ENCODE measurements around the gene IBSP.

IBSP gene

GRCh38 chr4:87839592-87839946 is 40.2 kb downstream of the IBSP start:
- H3K27me3 ChIP-seq (ENCODE audit: insufficient read depth, low read length, poor library complexity, severe bottlenecking), result no peaks in the 10 kb centered on the region
- no peaks in the 10 kb centered on the region for H3K36me3 ChIP-seq (ENCODE audit: insufficient read depth, low read length)
- no peak for TF ChIP-seq EZH2phosphoT487 (IDR thresholded peaks at IDR 0.05; ENCODE audit: borderline replicate concordance)
- TF ChIP-seq, protein P1, sequence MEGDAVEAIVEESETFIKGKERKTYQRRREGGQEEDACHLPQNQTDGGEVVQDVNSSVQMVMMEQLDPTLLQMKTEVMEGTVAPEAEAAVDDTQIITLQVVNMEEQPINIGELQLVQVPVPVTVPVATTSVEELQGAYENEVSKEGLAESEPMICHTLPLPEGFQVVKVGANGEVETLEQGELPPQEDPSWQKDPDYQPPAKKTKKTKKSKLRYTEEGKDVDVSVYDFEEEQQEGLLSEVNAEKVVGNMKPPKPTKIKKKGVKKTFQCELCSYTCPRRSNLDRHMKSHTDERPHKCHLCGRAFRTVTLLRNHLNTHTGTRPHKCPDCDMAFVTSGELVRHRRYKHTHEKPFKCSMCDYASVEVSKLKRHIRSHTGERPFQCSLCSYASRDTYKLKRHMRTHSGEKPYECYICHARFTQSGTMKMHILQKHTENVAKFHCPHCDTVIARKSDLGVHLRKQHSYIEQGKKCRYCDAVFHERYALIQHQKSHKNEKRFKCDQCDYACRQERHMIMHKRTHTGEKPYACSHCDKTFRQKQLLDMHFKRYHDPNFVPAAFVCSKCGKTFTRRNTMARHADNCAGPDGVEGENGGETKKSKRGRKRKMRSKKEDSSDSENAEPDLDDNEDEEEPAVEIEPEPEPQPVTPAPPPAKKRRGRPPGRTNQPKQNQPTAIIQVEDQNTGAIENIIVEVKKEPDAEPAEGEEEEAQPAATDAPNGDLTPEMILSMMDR (conservative IDR thresholded peaks at IDR 0.05; ENCODE audit: low read length), result 0 out of 2 replicates have a peak, but pooled peaks have one; percentile 8
- H3K9ac ChIP-seq (ENCODE audit: low read depth, low read length, poor library complexity, severe bottlenecking), result no peak overlapping the region
- no peaks in the 10 kb centered on the region for H3K4me1 ChIP-seq (ENCODE audit: insufficient read depth, low read length, poor library complexity, severe bottlenecking)
- H3F3A ChIP-seq (ENCODE audit: low read depth), result no peaks in the 10 kb centered on the region
- H3K9me2 ChIP-seq (replicated peaks; ENCODE audit: low read depth, low read length), result no peaks in the 10 kb centered on the region
- H3K4me2 ChIP-seq (ENCODE audit: low read depth, low read length, poor library complexity, severe bottlenecking), result no peak overlapping the region
- H3K9me3 ChIP-seq (ENCODE audit: insufficient read depth, low read depth, low read length), result no peaks in the 10 kb centered on the region
- H3K79me2 ChIP-seq (ENCODE audit: insufficient read depth, low read length), result no peaks in the 10 kb centered on the region
- no peak overlapping the region for H3K4me3 ChIP-seq (ENCODE audit: low read length, poor library complexity, severe bottlenecking)
- H4K20me1 ChIP-seq (ENCODE audit: insufficient read depth, low read length, poor library complexity, severe bottlenecking), result no peaks in the 10 kb centered on the region
- H2AFZ ChIP-seq (ENCODE audit: low read length), result no peak overlapping the region

DNA sequence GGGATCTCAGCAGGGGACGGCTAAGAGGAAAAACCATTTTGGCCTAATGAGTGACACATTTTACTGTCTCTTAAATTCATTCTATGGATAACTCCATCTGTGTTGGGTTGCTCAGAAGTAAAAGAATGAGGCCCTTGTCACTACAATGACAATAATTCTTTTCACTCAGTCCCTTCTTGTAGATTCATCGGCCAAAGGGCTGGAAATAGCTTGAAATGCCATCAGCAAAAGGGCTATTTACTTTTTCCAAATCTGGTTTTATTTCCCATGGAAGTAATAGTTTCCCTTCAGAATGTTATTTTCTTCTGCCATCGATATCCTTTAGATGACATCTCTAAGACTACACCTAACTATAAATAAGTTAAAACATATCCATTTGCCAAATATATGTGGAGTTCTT is 40.8 kb downstream of the IBSP start:
- Histone ChIP-seq H3K4me1 (ENCODE audit: insufficient read depth, low read length, poor library complexity, severe bottlenecking) (no peaks in the 10 kb centered on the region), H3K79me2 (ENCODE audit: insufficient read depth, low read length) (no peaks in the 10 kb centered on the region), H2AFZ (ENCODE audit: low read length) (no peak overlapping the region), H3K4me3 (ENCODE audit: low read length, poor library complexity, severe bottlenecking) (no peak overlapping the region), H3K4me2 (ENCODE audit: low read depth, low read length, poor library complexity, severe bottlenecking) (no peak overlapping the region), H3K27me3 (ENCODE audit: insufficient read depth, low read length, poor library complexity, severe bottlenecking) (no peaks in the 10 kb centered on the region), H3K9ac (ENCODE audit: low read depth, low read length, poor library complexity, severe bottlenecking) (no peak overlapping the region), H3K36me3 (ENCODE audit: insufficient read depth, low read length) (no peaks in the 10 kb centered on the region), H3K9me2 (replicated peaks; ENCODE audit: low read depth, low read length) (no peaks in the 10 kb centered on the region), H4K20me1 (ENCODE audit: insufficient read depth, low read length, poor library complexity, severe bottlenecking) (no peaks in the 10 kb centered on the region), H3F3A (ENCODE audit: low read depth) (no peaks in the 10 kb centered on the region), H3K9me3 (ENCODE audit: insufficient read depth, low read depth, low read length) (no peaks in the 10 kb centered on the region)
- TF ChIP-seq, protein P1 (conservative IDR thresholded peaks at IDR 0.05; ENCODE audit: low read length), result no peak
- no peak for TF ChIP-seq EZH2phosphoT487 (IDR thresholded peaks at IDR 0.05; ENCODE audit: borderline replicate concordance)

DNA sequence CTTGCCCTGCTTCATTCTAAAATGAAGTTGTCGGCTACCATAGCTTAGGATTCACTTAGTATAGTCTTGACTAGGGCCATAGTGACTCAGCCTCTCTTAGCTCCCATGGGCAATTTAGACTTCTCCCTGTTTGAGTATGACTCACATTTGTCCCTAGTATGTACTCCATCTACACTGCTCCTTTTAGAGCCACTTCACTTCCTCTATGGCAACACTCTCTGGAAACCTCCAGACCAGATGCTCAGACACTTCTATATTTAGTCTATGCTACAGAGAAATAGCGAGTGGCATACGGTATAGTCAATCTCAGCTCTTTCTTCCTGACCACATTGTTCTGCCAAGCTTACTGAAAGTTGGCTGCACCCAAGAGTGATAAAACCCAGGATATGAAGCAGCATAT is 44.6 kb downstream of the IBSP start:
- Histone ChIP-seq H3K79me2 (ENCODE audit: insufficient read depth, low read length) (no peaks in the 10 kb centered on the region), H3K9me2 (replicated peaks; ENCODE audit: low read depth, low read length) (no peaks in the 10 kb centered on the region), H3K4me2 (ENCODE audit: low read depth, low read length, poor library complexity, severe bottlenecking) (no peak overlapping the region), H3K9ac (ENCODE audit: low read depth, low read length, poor library complexity, severe bottlenecking) (no peak overlapping the region), H3K4me3 (ENCODE audit: low read length, poor library complexity, severe bottlenecking) (no peak overlapping the region), H3K9me3 (ENCODE audit: insufficient read depth, low read depth, low read length) (no peaks in the 10 kb centered on the region), H3K27me3 (ENCODE audit: insufficient read depth, low read length, poor library complexity, severe bottlenecking) (no peaks in the 10 kb centered on the region), H3K4me1 (ENCODE audit: insufficient read depth, low read length, poor library complexity, severe bottlenecking) (peaks cover 3% of the 10 kb centered on the region), H2AFZ (ENCODE audit: low read length) (no peak overlapping the region), H3K36me3 (ENCODE audit: insufficient read depth, low read length) (no peaks in the 10 kb centered on the region), H4K20me1 (ENCODE audit: insufficient read depth, low read length, poor library complexity, severe bottlenecking) (no peaks in the 10 kb centered on the region), H3F3A (ENCODE audit: low read depth) (no peaks in the 10 kb centered on the region)
- TF ChIP-seq EZH2phosphoT487 (IDR thresholded peaks at IDR 0.05; ENCODE audit: borderline replicate concordance), result no peak
- TF ChIP-seq, protein P1 (conservative IDR thresholded peaks at IDR 0.05; ENCODE audit: low read length), result no peak
